ENCODE data around the gene MCHR2.

- TF ChIP-seq POLR2A (IDR thresholded peaks at IDR 0.05) (no peak), CTCF (IDR thresholded peaks at IDR 0.05) (no peak)
These were observed 14.1 kb downstream of the MCHR2 start for GRCh38 chr6:99979953-99980352.
